ENCODE measurements around the gene EMCN. TPM values are rescaled to one million over a fixed set of nuclear protein-coding genes. Genes with fewer than 3 reads are reported as not detected.

The EMCN gene
- total RNA-seq, 1 donor from 2014 or later, result 0.25 TPM

- no peak overlapping the region for H3K4me3 ChIP-seq (ENCODE audit: low read depth, low read length)
- H3K36me3 ChIP-seq (ENCODE audit: control insufficient read depth, insufficient read depth, low read length), result no peaks in the 10 kb centered on the region
- H3K27me3 ChIP-seq (ENCODE audit: control insufficient read depth, insufficient read depth, low read length), result no peaks in the 10 kb centered on the region
- DNase-seq (ENCODE audit: low read depth), result no peak
- TF ChIP-seq CTCF (IDR thresholded peaks at IDR 0.05; ENCODE audit: insufficient read depth, low read length, poor library complexity, severe bottlenecking), result no peak
Measured at GRCh38 chr4:100466501-100466900, 51.3 kb downstream of the EMCN start.

GRCh38 chr4:100461807-100462605 lies 55.8 kb downstream of the EMCN start:
- Histone ChIP-seq H3K27me3 (ENCODE audit: control insufficient read depth, insufficient read depth, low read length) (no peaks in the 10 kb centered on the region), H3K4me3 (ENCODE audit: low read depth, low read length) (no peak overlapping the region), H3K36me3 (ENCODE audit: control insufficient read depth, insufficient read depth, low read length) (no peaks in the 10 kb centered on the region)
- no peak for TF ChIP-seq CTCF (IDR thresholded peaks at IDR 0.05; ENCODE audit: insufficient read depth, low read length, poor library complexity, severe bottlenecking)
- no peak for DNase-seq (ENCODE audit: low read depth)

GRCh38 chr4:100450449-100450848 lies 67.4 kb downstream of the EMCN start:
- no peaks in the 10 kb centered on the region for H3K36me3 ChIP-seq (ENCODE audit: control insufficient read depth, insufficient read depth, low read length)
- no peak for TF ChIP-seq CTCF (IDR thresholded peaks at IDR 0.05; ENCODE audit: insufficient read depth, low read length, poor library complexity, severe bottlenecking)
- H3K27me3 ChIP-seq (ENCODE audit: control insufficient read depth, insufficient read depth, low read length), result no peaks in the 10 kb centered on the region
- no peak for DNase-seq (ENCODE audit: low read depth)
- H3K4me3 ChIP-seq (ENCODE audit: low read depth, low read length), result no peak overlapping the region

- TF ChIP-seq CTCF (IDR thresholded peaks at IDR 0.05; ENCODE audit: insufficient read depth, low read length, poor library complexity, severe bottlenecking), result no peak
- DNase-seq (ENCODE audit: low read depth), result no peak
- Histone ChIP-seq H3K27me3 (ENCODE audit: control insufficient read depth, insufficient read depth, low read length) (no peaks in the 10 kb centered on the region), H3K4me3 (ENCODE audit: low read depth, low read length) (no peak overlapping the region), H3K36me3 (ENCODE audit: control insufficient read depth, insufficient read depth, low read length) (no peaks in the 10 kb centered on the region)
Measured at GRCh38 chr4:100431416-100431815, 86.4 kb downstream of the EMCN start.

GRCh38 chr4:100430451-100430850 lies 87.4 kb downstream of the EMCN start:
- DNase-seq (ENCODE audit: low read depth), result no peak
- no peaks in the 10 kb centered on the region for H3K27me3 ChIP-seq (ENCODE audit: control insufficient read depth, insufficient read depth, low read length)

More at GRCh38 chr4:100430451-100430850, 87.4 kb downstream of the EMCN start:
- TF ChIP-seq CTCF (IDR thresholded peaks at IDR 0.05; ENCODE audit: insufficient read depth, low read length, poor library complexity, severe bottlenecking), result no peak
- no peak overlapping the region for H3K4me3 ChIP-seq (ENCODE audit: low read depth, low read length)
- no peaks in the 10 kb centered on the region for H3K36me3 ChIP-seq (ENCODE audit: control insufficient read depth, insufficient read depth, low read length)

Data from kidney epithelial cell (primary cell).